Urinary bladder (tissue), 4 donors: ENCODE data around the gene PODXL. TPM values are rescaled to one million over a fixed set of nuclear protein-coding genes. Genes with fewer than 3 reads are reported as not detected.
A peak's percentile ranks its signal among the peaks of the same experiment; 100 is the strongest.

ENCODE experiments used
- DNase-seq: peaks from one replicate; pipeline ENCODE4 v3.0.0-alpha.2; 2015; ENCODE audit errors: extremely low spot score
- H3K27ac ChIP-seq: one replicate; pipeline ENCODE4 v1.5.1; 2013; ENCODE audit warnings: low read depth, mild to moderate bottlenecking, moderate library complexity
- H3K36me3 ChIP-seq: one replicate; pipeline ENCODE4 v1.6.1; 2013; ENCODE audit warnings: mild to moderate bottlenecking, moderate library complexity; ENCODE audit not compliant: insufficient read depth
- H3K4me1 ChIP-seq: one replicate; pipeline ENCODE4 v1.6.1; 2013; ENCODE audit warnings: mild to moderate bottlenecking, moderate library complexity; ENCODE audit not compliant: insufficient read depth
- H3K4me3 ChIP-seq: one replicate; pipeline ENCODE4 v1.5.1; 2013; ENCODE audit warnings: low read depth, low read length
- WGBS: extraction: QIAGEN DNeasy Blood & Tissue Kit; methylation state at CpG from one replicate; pipeline ENCODE4 v1.1.7; 2013; 5-methylcytosine and 5-hydroxymethylcytosine counted together
- polyA plus RNA-seq: library from polyadenylated mRNA; stranded (reverse); fragments of 200-250 nt; gene quantifications from one replicate; pipeline ENCODE4 v1.2.3, GENCODE V29; 2013
- total RNA-seq: library from RNA; depleted of rRNA; stranded (reverse); fragments of >200 nt; gene quantifications from one replicate; pipeline ENCODE4 v1.2.3, GENCODE V29; 2014
- donor health status: healthy with polysubstance abuse.
- donor health status: healthy.

PODXL gene
- total and polyA plus RNA-seq, 2 donors, result 18.7 to 30.8 TPM

- DNase-seq, result no peak
- H3K27ac ChIP-seq, result no peak overlapping the region
- H3K36me3 ChIP-seq, result no peaks in the 10 kb centered on the region
- whole genome bisulfite sequencing, result 9% methylated on average over 30 of the region's 30 CpGs
- H3K4me3 ChIP-seq, result peak overlapping the region; percentile 61
- H3K4me1 ChIP-seq, result no peaks in the 10 kb centered on the region
Observed at GRCh38 chr7:131555552-131556052, 826 bp downstream of the PODXL start.

GRCh38 chr7:131554880-131555516 is 1.4 kb downstream of the PODXL start:
- no peaks in the 10 kb centered on the region for H3K4me1 ChIP-seq
- no peaks in the 10 kb centered on the region for H3K36me3 ChIP-seq
- 62% methylated on average over 12 of the region's 12 CpGs for WGBS
- H3K4me3 ChIP-seq, result peak overlapping the region; percentile 61
- H3K27ac ChIP-seq, result no peak overlapping the region
- no peak for DNase-seq

GRCh38 chr7:131553931-131554330 is 2.5 kb downstream of the PODXL start:
- Histone ChIP-seq H3K4me3 (peak overlapping the region; percentile 4), H3K4me1 (no peaks in the 10 kb centered on the region), H3K27ac (no peak overlapping the region), H3K36me3 (no peaks in the 10 kb centered on the region)
- no peak for DNase-seq
- WGBS, result 62% methylated on average over 4 of the region's 4 CpGs

- H3K4me1 ChIP-seq, result no peaks in the 10 kb centered on the region
- 88% methylated on average over 6 of the region's 6 CpGs for WGBS
- no peak overlapping the region for H3K27ac ChIP-seq
- no peak for DNase-seq
- H3K36me3 ChIP-seq, result no peaks in the 10 kb centered on the region
- no peak overlapping the region for H3K4me3 ChIP-seq
Observed at GRCh38 chr7:131552053-131552452, 4.4 kb downstream of the PODXL start.

GRCh38 chr7:131550846-131551245 is 5.6 kb downstream of the PODXL start:
- no peak for DNase-seq
- Histone ChIP-seq H3K4me3 (no peak overlapping the region), H3K4me1 (no peaks in the 10 kb centered on the region), H3K27ac (no peak overlapping the region), H3K36me3 (no peaks in the 10 kb centered on the region)
- 59% methylated on average over 5 of the region's 5 CpGs for WGBS

GRCh38 chr7:131548371-131548770 is 8.1 kb downstream of the PODXL start:
- no peak for DNase-seq
- Histone ChIP-seq H3K27ac (no peak overlapping the region), H3K4me1 (no peaks in the 10 kb centered on the region), H3K36me3 (no peaks in the 10 kb centered on the region), H3K4me3 (no peak overlapping the region)
- 83% methylated on average over 2 of the region's 2 CpGs for whole genome bisulfite sequencing

GRCh38 chr7:131547589-131547988 is 8.8 kb downstream of the PODXL start:
- 89% methylated on average over 8 of the region's 8 CpGs for WGBS
- Histone ChIP-seq H3K36me3 (no peaks in the 10 kb centered on the region), H3K27ac (no peak overlapping the region), H3K4me1 (no peaks in the 10 kb centered on the region), H3K4me3 (no peak overlapping the region)
- no peak for DNase-seq

GRCh38 chr7:131546583-131547141 is 9.8 kb downstream of the PODXL start:
- no peaks in the 10 kb centered on the region for H3K36me3 ChIP-seq
- H3K4me3 ChIP-seq, result no peak overlapping the region
- 82% methylated on average over 12 of the region's 12 CpGs for WGBS
- no peak overlapping the region for H3K27ac ChIP-seq
- H3K4me1 ChIP-seq, result no peaks in the 10 kb centered on the region
- DNase-seq, result no peak

- WGBS, result 84% methylated on average over 12 of the region's 12 CpGs
- no peak overlapping the region for H3K27ac ChIP-seq
- no peak overlapping the region for H3K4me3 ChIP-seq
- H3K36me3 ChIP-seq, result no peaks in the 10 kb centered on the region
- DNase-seq, result no peak
- no peaks in the 10 kb centered on the region for H3K4me1 ChIP-seq
Observed at GRCh38 chr7:131546126-131546525, 10.3 kb downstream of the PODXL start.

- Histone ChIP-seq H3K27ac (no peak overlapping the region), H3K4me3 (no peak overlapping the region), H3K36me3 (no peaks in the 10 kb centered on the region), H3K4me1 (no peaks in the 10 kb centered on the region)
- WGBS, result 74% methylated on average over 16 of the region's 16 CpGs
- DNase-seq, result no peak
Observed at GRCh38 chr7:131544449-131545301, 11.8 kb downstream of the PODXL start.

- WGBS, result 94% methylated on average over 3 of the region's 3 CpGs
- DNase-seq, result no peak
- Histone ChIP-seq H3K27ac (no peak overlapping the region), H3K4me1 (no peaks in the 10 kb centered on the region), H3K36me3 (no peaks in the 10 kb centered on the region), H3K4me3 (no peak overlapping the region)
Observed at GRCh38 chr7:131544021-131544420, 12.4 kb downstream of the PODXL start.

- Histone ChIP-seq H3K4me1 (no peaks in the 10 kb centered on the region), H3K27ac (no peak overlapping the region), H3K4me3 (no peak overlapping the region), H3K36me3 (no peaks in the 10 kb centered on the region)
- 89% methylated on average over 5 of the region's 5 CpGs for WGBS
- DNase-seq, result no peak
Observed at GRCh38 chr7:131543298-131543697, 13.1 kb downstream of the PODXL start.

GRCh38 chr7:131540491-131541162 is 15.8 kb downstream of the PODXL start:
- WGBS, result 50% methylated on average over 18 of the region's 18 CpGs
- Histone ChIP-seq H3K4me3 (no peak overlapping the region), H3K36me3 (no peaks in the 10 kb centered on the region), H3K27ac (no peak overlapping the region), H3K4me1 (no peaks in the 10 kb centered on the region)
- DNase-seq, result no peak
